DMS79 (cell line): ENCODE measurements around the gene RDH5.

ENCODE experiments used
- DNase-seq: peaks from one replicate; lab custom pipeline; 2025; lab: John Stamatoyannopoulos, UW

Gene RDH5

DNA sequence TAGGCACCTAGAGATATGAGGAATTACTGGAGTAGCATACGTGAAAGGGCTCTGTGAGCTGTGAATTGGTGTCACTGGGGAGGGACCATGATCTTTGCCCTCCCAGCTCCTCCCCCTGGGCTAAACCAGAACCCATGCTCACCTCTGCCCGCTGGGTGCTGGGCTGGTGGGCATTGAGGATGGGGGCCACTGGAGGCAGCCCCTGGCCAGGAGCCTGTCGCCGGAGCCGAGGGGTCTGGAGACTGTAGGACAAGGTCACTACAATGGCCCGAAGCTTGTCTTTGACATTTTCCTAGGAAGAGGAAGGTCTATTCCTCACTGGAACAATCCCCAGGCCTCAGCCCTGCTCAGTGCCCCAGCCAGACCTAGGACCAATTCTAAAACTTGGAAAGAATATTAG, 24.1 kb upstream of the RDH5 start:
- DNase-seq, result no peak

DNA sequence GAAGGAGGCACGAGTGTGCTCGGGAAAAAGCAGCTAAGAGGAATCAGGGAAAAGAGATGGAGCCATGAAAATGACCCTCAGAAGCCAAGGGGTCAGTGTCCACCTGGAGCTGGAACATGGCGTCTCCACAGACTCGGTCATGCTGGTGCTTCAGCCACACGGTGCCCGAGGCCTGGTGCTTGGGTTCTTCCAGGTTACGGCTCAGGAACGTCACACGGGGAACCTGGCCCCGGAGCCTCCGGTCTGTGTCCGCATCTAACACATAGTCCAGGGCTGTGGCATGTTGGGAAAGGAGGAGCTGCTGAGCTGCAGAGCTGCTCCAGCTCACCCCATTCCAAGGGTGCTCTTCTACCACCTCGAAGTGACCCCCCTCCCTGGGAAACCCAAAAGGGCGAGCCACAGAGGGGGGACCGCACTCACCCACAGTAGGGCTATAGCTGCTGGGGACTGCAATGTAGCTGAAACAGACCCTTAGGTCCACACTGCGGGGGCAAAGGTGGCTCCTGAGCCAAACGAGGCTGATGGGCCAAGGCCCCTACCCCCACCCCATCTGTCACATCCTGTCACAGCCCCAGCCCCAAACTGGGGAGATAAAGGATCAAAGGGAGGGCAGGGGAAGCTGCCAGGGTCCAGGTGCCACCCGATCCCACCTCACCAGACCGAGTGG, 23.3 kb upstream of the RDH5 start:
- no peak for DNase-seq

DNA sequence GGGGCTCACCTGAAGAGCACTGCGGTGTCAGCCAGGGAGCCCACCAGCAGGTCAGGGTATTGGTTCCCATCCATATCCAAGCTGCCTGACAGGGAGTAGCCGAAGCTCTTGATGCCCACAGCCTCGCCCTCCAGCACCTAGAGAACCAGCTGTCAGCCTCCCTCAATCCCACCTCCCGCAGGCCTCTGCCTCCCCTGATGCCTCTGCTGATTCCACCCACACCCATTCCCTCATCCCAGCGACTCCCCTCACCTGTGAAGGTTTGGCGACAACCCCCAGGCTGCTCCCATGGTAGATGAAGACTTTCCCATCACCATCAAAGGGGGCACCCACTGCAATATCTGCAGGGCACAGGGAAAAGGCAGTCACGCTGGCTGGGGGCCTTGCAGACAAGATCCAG, 22.5 kb upstream of the RDH5 start:
- no peak for DNase-seq

DNA sequence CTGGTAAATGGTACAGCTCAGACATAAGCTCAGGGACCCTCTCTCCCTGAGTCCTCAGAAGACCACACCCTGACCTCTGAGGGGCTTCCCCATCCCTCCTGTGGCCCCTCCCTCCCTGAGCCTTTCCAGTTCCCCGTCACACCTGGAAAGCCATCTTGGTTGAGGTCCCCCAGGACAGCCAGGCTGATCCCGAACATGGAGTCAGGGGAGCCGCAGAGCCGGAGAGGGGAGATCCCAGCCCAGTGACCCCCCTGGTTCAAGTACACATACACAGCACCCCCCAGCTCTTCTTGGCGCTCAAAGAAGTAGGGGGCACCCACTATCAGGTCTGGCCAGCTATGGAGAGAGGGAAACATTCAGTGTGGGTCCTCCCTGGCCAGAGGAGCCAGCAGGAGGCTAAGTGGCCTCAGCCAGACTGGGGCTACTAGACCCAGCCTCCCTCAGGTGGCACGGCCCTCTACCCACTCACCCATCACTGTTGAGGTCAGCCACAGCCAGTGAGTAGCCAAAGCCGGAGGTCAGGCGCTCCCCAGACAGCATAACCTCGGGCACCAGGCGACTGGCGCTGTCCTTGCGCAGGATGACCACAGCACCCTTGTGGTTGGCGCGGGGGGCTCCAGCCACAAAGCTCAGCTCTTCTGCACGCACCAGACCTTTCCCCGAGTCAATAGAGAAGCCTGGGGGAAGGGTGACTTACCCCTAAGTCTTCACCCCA, 21.8 kb upstream of the RDH5 start:
- no peak for DNase-seq

DNA sequence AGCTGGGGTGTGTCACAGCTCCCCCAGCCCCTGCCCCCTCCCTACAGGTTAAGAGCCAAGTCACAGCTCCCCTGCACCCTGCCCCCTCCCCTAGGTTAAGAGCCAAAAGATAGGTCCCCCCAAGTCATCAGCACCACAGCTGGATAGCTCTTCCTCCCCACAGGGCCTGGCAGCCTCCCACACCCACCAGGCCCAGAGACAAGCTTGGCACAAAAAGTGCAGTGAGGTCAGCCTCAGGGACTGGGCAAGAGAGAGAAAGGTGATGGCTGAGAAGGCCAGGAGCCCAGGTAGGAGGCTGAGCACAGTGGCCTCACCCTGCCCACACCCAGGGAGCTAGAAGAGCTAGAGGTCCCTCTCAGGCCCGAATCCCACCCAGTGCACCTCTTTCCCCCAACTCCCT, 21.2 kb upstream of the RDH5 start:
- no peak for DNase-seq

DNA sequence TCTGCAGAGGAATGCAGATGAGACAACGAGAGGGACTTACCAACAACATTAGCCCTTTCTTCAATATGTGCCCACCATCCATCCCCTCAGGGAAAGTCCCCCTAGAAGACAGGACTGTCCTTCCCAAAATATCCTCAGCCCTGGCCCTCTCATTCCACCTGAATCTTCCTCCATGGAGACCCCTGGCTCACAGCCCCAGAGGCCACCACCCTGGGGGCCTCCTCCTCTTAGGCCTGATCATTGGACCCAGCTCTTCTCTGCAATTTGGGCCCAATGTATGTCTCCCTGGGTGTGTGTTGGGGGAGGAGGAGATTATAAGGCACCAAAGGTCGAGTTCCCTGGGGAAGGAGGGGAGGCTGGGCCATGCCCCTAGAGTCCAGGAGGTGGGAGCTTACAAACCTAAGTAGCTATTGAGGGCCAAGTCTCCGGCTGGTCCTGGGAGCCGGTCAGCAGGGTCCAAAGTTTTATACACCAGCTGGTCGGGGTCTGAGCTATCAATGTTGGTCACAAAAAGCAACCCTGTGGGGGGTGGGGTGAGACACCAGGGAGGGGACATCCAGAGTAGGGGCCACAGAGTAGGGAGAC, 20.6 kb upstream of the RDH5 start:
- no peak for DNase-seq

DNA sequence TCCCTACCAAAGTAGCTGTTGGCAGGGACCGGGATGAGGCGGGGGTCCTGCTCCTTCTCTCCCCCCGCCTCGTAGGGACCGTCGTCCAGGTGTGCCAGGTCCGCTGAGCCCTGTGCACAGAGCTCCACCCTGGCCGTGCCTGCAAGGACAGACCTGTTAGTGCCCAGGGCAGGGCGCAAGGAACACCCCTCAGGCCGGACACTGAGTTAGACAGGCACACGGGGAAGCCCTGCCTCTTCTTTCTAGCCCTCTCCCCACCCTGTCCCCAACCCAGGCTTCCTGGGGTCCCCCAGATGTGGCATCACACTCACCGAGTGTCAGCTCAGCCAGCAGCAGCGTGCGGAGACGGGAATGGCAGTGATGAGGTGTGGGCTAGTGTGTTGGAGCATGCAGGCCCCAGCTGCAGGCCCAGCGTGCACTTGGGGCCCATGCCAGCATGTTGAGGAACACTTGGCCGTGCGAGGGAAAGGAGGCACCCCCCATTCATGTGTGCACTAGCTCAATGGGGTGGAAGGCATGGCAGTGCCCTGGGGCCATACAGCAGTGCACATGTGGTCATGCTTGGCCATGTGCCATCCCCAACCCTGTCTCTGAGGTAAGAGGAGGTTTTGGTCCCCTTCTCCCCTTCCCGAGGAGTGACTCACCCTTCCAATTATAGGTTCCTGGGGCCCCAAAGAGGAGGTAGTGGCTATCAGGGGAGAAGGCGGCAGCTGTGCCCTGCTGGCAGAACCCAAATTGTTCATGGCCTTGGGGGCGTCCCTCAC, 19.8 kb upstream of the RDH5 start:
- DNase-seq, result no peak

DNA sequence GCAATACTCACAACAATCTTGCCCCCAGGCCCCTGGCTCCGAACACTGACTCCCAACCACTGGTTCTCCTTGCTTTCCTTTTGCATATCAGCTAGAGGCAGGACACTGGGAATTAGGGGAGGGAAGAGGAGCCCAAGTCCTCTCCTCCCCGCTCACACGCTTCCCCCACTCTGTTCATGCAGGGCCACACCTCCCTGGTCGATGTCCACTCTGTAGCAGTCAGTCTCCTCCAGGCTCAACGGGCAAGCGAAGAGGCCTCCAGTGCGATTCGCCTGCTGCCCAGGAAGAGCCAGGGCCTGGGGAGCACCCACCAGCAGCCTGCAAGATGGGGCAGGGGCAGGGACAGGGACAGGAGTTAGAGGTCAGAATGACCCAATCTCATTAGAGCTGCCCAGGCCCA, 17.3 kb upstream of the RDH5 start:
- DNase-seq, result no peak

DNA sequence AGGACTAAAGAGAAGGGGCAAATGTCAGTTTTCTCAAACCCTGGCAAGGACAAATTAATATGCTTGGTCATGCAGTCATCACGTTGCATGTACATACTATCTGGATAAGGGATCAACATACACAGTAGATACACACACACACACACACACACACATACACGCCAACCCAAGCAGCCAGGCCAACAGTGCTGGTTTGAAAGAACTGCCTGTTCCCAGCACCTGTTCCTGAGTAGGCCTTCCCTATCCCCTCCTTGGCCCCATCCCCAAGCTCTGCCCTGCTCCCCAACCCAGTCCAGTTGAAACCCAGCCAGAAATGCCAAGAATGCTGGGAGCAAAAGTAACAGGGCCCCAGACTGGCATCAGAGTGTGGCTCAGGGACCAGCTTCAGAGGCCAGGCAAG, 16.9 kb upstream of the RDH5 start:
- no peak for DNase-seq

DNA sequence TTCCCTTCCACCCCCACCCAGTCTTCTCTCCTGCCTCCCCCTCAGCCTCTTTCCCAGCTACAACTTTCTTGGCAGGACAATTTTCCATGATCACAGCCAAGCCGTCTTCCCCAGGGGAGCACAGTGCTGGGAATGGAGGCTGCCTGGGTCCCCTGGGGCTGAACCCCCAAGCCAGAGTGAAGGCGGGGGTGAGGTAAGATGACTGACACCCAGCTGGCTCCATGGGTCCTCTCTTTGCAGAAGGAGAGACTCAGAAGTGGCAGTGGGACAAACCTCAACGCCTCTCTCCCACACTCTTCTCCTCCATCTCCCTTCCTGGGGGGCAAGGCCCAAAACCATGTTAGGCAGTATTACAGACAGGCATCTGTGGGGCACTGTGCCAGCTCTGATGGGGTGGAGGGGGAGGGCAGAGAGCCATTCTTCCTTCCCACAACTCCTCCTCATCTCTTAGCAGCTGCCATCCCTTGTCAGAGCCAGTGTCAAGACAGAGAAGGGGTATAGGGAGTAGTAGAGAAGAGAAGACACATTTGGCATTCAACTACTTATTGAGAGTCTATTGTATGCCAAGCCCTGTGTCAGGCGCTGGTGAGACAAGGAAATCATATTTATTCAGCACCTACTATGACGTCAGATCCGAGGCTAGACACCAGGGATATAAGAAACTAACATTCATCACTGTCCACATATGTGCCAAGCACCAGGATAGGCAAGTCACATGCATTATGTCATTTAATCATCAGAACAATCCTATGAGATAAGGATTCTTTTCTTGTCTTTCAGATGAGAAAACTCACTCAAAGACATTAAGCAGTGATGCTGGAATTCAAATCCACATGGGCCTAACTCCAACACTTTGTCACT, 16.1 kb upstream of the RDH5 start:
- no peak for DNase-seq

DNA sequence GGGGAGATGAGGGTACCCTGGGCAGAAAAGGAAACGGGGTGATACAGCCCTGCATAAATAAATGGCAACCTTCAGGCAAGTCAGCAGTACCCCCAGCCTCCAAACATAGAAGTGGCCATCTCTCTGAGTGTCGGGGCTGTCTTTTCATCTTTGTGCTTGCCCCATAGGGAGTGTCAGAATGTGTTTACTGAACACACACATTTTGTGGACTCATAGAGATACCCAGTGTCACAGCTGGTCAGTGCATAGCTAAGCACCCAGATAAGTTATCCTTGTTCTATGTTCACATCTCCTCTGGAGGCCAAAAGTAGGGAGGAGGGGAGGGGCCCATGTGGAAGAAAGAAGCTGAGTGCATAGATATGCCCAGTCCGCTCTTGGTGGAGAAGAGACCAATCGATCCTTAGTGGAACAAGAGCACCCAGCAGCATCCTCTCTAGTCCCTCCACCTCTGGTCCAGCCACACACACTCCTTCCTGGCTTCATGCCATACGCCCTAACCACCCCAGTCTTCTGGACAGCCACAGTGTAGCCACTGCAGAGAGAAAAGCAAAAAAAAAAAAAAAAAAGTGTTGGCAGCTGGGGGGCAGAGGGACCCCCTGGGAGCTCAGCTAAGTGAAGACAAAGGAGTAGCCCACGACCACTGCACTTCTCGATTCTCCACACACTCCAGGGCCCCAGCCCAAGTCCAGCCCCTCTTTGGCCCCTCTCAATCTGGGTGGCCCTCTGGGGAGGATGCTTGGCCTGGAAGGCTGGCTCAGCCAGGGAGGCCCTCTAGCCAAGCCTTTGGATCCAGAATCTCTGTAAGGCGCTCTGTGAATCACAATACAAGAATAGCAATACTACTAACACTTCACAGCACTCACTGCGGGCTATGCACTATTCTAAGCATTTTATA, 15.1 kb upstream of the RDH5 start:
- DNase-seq, result no peak

DNA sequence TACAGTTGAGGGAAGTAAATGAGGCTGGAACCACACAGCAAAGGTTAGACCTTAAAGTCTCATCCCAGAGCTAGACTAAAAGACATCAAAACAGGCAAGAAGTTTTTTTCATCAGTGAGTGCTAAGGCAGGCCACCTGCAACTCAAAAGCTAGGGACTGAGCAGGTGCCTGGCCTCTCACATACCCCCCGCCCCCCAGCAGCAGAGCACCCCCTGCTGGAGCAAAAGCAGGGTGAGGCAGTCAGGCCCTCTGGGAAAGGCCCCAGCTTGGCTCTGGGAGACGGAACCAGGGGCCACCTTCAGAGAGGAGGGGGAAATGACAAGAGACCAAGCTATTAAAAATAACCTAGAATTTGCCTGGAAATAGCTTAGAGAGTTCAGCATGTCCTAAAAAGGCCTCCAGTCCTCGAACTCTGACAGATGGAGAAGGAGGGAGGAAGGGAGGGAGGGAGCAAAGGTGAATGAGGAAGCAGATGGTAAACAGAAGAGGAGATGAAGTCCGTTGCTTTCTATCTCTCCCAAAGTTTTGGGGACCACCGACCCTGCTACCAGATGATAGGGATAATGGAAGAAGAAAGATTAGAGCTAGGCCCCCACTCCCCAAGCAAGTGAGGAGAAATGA, 14.3 kb upstream of the RDH5 start:
- DNase-seq, result no peak

DNA sequence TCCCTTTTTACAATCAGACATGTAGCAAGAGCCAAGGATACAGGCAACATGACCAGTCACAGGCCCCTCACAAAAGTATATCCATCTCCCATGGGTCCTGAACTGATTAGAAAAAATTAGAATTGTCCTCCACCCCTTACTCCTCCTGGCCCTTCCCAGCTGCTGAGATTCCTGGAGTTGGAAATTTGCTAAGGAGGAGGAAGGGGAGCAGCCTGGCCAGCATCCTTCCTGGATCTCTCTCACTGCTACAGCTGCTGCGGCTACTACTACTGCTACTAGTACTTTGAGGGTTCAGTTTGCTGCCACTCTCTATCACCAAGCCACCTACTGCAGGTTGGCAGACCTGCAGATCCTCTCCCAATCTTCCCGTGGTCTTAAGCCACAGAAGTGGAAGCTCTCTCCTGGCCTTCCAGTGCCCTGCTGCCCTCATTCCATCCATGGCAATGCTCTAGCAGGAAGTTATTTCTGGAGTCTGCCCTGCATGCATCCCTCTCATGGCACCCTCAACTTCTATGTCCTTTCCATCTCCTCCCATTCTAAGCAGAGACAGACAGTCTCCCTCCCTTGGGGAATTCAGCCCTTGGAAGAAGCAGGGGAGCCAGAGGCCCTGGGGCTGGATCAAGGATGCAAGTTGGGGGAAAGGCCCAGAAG, 13.5 kb upstream of the RDH5 start:
- no peak for DNase-seq

DNA sequence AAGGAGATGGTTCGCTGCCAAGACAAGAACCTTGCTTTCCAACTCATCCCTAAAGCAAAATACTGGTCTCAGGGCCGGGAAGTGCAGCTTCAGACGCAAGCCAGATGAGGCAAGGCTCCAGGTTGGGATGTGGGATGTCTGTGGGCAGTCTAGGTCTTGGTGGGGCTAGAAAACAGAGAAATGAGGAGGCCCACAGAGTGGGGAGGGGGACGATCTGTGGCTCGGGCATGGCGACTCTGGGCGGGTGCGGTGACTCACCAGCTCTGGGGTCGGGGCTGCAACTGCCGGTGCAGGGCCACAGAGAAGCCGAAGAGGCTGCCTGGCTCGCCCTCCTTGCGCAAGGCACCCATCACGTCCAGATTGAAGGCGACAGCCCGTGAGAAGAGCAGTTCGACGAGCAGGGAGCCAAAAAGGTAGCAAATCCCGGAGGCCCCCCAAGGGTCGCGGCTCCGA, 12.9 kb upstream of the RDH5 start:
- DNase-seq, result no peak

DNA sequence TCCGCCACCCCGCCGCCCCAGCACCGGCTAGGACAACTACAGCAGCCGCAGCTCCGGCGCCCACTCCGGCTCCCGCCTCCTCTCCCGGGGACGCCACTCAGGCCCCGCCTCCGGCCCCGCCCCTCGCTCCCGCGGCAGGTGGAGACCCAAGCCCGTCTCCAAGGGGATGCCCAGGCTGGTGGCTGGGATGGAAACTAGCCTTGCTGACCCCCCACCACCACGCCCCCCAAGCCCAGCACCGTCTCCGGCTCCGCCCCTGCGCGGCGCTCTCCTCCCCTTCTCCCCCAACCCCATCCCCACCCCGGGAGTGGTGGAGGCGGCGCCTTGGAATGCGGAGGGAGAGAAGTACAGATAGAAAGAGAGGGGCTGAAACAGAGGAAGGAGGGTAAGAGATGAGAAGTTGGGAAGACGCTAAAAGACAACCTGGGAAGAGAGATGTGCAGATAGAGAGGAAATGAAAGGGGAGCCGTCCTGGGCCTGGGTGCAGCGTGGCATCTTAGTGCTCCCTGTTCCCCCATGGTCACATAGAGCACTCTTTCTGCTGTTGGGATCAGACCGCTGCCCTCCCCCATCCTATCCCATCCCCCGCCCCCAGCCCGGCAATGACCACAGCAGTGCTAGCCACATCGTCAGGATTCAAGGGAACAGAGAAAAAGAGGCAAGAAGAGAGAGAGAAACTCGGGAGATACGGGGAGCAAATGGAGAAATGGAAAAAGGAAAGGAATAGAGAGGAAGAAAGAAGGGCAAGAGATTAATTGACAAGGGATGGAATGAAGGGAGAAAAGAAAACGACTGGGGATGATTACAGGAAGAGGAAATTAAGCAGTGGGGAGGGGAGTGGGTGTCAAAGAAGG, 12.1 kb upstream of the RDH5 start, which contains the start of gene ITGA7:
Gene ITGA7, minus strand, starts transcription at position 64 of the 854 bp plus-strand sequence. CDS start 222 bp downstream, outside the sequence.
- DNase-seq, result no peak

DNA sequence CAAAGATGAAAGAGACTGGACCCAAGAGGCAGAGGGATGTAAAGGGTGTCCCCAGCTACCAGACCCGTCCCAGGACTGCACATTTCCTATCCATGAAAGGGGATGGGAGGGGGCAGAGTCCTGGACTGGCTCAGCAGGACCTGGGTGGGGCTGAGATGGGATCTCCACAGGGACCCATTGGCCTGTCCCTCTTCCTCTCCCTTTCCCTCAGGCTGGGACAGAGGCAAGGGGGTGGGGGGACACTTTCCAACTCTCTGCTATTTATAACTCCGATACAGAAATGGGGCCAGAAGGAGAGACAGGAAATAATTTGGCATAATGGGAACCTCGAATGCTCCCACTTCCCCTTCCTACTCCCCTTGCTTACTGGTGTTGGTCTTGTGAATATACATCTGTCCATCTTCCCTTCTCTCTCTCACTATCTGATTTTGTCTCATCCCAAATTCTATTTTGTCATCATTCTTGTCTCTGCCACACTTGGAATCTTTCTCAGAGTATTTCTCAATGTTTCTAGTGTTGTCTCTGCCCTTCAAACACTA, 11.4 kb upstream of the RDH5 start:
- DNase-seq, result no peak

DNA sequence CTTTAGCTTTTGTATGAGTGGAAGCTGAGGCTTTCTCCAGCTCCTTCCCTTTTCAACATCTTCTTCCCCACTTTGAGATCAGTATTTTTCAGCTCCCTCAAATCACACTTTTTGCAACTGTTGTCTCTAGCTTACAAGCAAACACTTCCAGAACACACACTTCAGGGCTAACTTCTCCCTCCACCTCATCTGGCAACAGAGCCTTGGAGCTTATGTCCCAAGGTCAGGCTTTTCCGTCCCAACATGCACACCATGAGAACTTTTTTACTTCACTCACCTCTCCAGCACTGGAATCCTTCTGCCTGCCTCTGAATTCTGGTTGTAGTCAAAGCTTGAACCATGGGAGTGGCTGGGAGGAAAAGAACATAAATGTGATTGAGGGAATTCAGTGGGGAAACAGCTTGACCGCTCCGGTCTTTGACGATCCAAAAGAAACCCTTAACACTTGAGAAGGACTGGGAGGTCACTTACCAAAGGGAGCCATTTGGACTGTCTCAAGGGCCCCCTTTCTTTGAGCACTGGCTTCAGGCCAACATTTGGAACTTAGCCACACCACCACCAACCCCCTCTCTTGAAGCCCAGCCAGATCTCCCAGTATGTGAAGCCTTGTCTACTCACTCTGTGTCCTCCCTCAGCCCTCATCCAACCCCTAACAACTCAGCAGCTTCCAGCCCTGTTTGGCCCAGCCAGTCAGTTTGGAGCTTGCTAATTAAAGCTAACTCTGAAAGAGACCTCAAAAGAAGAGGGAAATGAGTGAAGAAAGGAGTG, 8.2 kb upstream of the RDH5 start:
- no peak for DNase-seq
